ENCODE measurements around the gene GAPDH. TPM values are rescaled to one million over a fixed set of nuclear protein-coding genes. Genes with fewer than 3 reads are reported as not detected.

GAPDH gene
- total RNA-seq, 1 experiment from 2014 or later, result 4,276 TPM

GRCh38 chr12:6524648-6525047, 9.7 kb upstream of the GAPDH start:
- no peaks in the 10 kb centered on the region for H3K9me3 Mint-ChIP-seq
- POLR2A ChIA-PET, result no interaction called here

GRCh38 chr12:6526201-6526600, 8.1 kb upstream of the GAPDH start:
- ChIA-PET CTCF (interaction anchor here (2.0 kb wide), 1 partner anchor 11 kb away, joined by 6 read pairs; no protein-coding TSS in a partner anchor), POLR2A (no interaction called here)

More at GRCh38 chr12:6524648-6525047, 9.7 kb upstream of the GAPDH start:
- Mint-ChIP-seq H3K4me1 (no peaks in the 10 kb centered on the region), H3K27ac (no peak overlapping the region), H3K36me3 (peaks cover 91% of the 10 kb centered on the region), H3K27me3 (ENCODE audit: low read depth) (no peaks in the 10 kb centered on the region), H3K4me3 (no peak overlapping the region)
- CTCF ChIA-PET, result no interaction called here
- no peak for DNase-seq (ENCODE audit: low spot score)
- TF ChIP-seq GRHL2 (CRISPR knock-in tag; IDR thresholded peaks at IDR 0.05; ENCODE audit: insufficient replicate concordance, severe bottlenecking), result no peak
- no peak for TF ChIP-seq ZNF671 (CRISPR knock-in tag; IDR thresholded peaks at IDR 0.05)
- TF ChIP-seq IRF2 (CRISPR knock-in tag; IDR thresholded peaks at IDR 0.05; ENCODE audit: borderline replicate concordance, low read depth), result no peak
- TF ChIP-seq ZNF219 (CRISPR knock-in tag; IDR thresholded peaks at IDR 0.05; ENCODE audit: borderline replicate concordance), result no peak
- no peak for TF ChIP-seq HMGA2 (CRISPR knock-in tag; IDR thresholded peaks at IDR 0.05)
- no peak for TF ChIP-seq ATF1 (CRISPR knock-in tag; IDR thresholded peaks at IDR 0.05)
- TF ChIP-seq ERG (CRISPR knock-in tag; IDR thresholded peaks at IDR 0.05), result no peak
- TF ChIP-seq MYBL2 (CRISPR knock-in tag; IDR thresholded peaks at IDR 0.05), result no peak
- no peak for TF ChIP-seq KAT7 (CRISPR knock-in tag; IDR thresholded peaks at IDR 0.05; ENCODE audit: borderline replicate concordance)
- no peak for TF ChIP-seq RELA (CRISPR knock-in tag; IDR thresholded peaks at IDR 0.05; ENCODE audit: borderline replicate concordance)
- no peak for ATAC-seq

GRCh38 chr12:6526766-6527525, 7.4 kb upstream of the GAPDH start:
- Mint-ChIP-seq H3K27me3 (ENCODE audit: low read depth) (no peaks in the 10 kb centered on the region), H3K4me3 (no peak overlapping the region), H3K4me1 (peaks cover 9% of the 10 kb centered on the region), H3K27ac (no peak overlapping the region), H3K36me3 (peaks cover 92% of the 10 kb centered on the region), H3K9me3 (no peaks in the 10 kb centered on the region)
- ChIA-PET CTCF (interaction anchor here (2.0 kb wide), 1 partner anchor 11 kb away, joined by 6 read pairs; no protein-coding TSS in a partner anchor), POLR2A (no interaction called here)
- DNase-seq (ENCODE audit: low spot score) (no peak), ATAC-seq (no peak)
- TF ChIP-seq GTF2I (CRISPR knock-in tag; conservative IDR thresholded peaks at IDR 0.05) (no peak), FOXK1 (CRISPR knock-in tag; IDR thresholded peaks at IDR 0.05) (no peak), ZNF317 (CRISPR knock-in tag; IDR thresholded peaks at IDR 0.05; ENCODE audit: borderline replicate concordance, low read depth) (no peak), ZNF425 (CRISPR knock-in tag; conservative IDR thresholded peaks at IDR 0.05) (no peak), ZMAT4 (CRISPR knock-in tag; IDR thresholded peaks at IDR 0.05) (no peak), SMAD4 (CRISPR knock-in tag; IDR thresholded peaks at IDR 0.05) (no peak), ATF3 (CRISPR knock-in tag; conservative IDR thresholded peaks at IDR 0.05) (no peak), FOXP1 (CRISPR knock-in tag; IDR thresholded peaks at IDR 0.05; ENCODE audit: borderline replicate concordance) (no peak), ZBTB43 (CRISPR knock-in tag; IDR thresholded peaks at IDR 0.05) (no peak), TEAD4 (CRISPR knock-in tag; IDR thresholded peaks at IDR 0.05) (no peak), EMX1 (CRISPR knock-in tag; IDR thresholded peaks at IDR 0.05) (no peak)

More at GRCh38 chr12:6526201-6526600, 8.1 kb upstream of the GAPDH start:
- Mint-ChIP-seq H3K9me3 (no peaks in the 10 kb centered on the region), H3K27me3 (ENCODE audit: low read depth) (no peaks in the 10 kb centered on the region), H3K4me1 (peaks cover 5% of the 10 kb centered on the region), H3K36me3 (peaks cover 95% of the 10 kb centered on the region), H3K27ac (no peak overlapping the region), H3K4me3 (no peak overlapping the region)
- DNase-seq (ENCODE audit: low spot score) (no peak), ATAC-seq (no peak)
- no peak for TF ChIP-seq NR2C2 (CRISPR knock-in tag; IDR thresholded peaks at IDR 0.05)
- no peak for TF ChIP-seq SMAD4 (CRISPR knock-in tag; IDR thresholded peaks at IDR 0.05)
- no peak for TF ChIP-seq FOXP4 (CRISPR knock-in tag; IDR thresholded peaks at IDR 0.05)
- no peak for TF ChIP-seq ZNF263 (CRISPR knock-in tag; IDR thresholded peaks at IDR 0.05; ENCODE audit: low read depth)
